ENCODE results near the gene TNFRSF17. TPM values are rescaled to one million over a fixed set of nuclear protein-coding genes. Genes with fewer than 3 reads are reported as not detected.
"Not testable (repeated sequence)": the region's sequence is repeated elsewhere in the genome, so short reads cannot be mapped to it uniquely, and the experiment has no call there.

The TNFRSF17 gene
- total RNA-seq, 1 donor from 2014 or later, result not detected

GRCh38 chr16:11970292-11970691, 5.3 kb downstream of the TNFRSF17 start:
- not testable (repeated sequence) for DNase-seq (ENCODE audit: low spot score)

DNA sequence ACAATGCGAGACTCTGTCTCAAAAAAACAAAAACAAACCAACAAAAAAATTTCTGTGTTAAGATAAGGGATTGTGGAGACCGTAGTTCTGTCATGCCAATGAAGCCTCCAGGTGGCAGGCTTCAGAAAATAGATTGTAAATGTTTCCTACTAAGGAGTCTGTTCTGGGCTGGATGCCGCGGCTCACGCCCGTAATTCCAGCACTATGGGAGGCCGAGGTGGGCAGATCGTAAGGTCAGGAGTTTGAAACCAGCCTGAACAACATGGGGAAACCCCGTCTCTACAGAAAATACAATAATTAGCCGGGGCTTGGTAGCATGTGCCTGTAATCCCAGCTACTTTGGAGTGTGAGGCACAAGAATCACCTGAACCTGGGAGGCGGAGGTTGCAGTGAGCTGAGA, 7.1 kb downstream of the TNFRSF17 start:
- DNase-seq (ENCODE audit: low spot score), result no peak

- DNase-seq (ENCODE audit: low spot score), result no peak
These were observed 8.1 kb downstream of the TNFRSF17 start for GRCh38 chr16:11973070-11973469.

DNA sequence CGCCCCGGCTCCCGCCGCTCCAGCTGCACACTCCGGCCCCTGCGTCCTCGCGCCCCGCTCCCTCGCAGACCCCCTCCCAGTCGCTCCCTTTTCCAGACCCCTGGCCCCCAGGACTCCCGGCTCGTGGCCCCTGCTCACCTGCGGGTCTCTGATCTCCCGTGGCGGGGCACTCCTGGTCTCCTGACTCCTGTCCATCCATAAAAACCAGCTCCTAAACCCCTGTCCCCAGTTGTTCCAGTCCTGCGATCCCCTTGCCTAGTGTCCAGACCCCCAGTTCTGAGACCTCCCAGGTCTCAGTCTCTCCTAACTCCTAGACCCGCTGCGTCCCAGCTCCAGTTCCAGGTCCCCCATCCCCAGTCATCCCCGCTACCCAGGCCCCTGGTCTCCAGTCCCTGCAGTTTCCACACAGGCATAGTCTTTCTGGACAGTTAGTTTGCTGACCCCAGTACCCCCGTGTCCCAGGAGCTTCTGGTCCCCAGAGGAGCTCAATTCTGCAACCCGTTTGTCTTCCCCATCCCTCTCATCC, 11.9 kb downstream of the TNFRSF17 start:
- DNase-seq (ENCODE audit: low spot score), result no peak

DNA sequence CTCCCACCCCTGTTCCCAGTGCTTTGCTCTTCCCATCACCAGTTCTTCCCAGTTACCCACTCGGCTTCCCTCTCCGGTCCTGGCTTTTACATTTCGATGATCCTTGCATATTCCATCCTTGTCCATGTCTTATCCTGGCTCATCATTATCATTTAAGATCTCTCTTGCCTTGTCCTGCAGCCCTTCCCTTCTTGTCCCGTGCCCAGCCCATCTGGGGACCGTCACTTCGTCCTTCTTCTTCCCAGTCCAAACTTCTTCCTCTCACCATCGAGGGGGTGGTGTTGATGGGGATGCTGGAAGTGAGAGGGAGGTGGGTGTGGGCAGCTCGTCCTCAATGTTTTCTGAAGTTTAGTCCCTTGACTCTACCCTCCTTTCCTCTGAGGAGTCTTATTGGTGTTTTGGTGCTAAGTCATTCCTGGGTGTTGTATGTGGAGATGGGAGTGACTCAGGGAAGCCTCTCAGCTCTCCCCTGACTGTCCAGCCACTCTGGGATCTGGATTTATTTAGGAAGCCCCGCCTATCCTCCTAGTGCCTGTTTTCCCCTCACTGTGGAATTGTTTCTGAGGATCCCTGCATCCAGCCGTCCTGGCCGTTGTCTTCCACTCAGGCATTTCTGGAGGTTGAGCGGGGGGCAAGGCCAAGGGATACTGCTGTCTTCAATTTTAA, 12.5 kb downstream of the TNFRSF17 start:
- no peak for DNase-seq (ENCODE audit: low spot score)

- DNase-seq (ENCODE audit: low spot score), result no peak
These were observed 13.1 kb downstream of the TNFRSF17 start for GRCh38 chr16:11978080-11978479.

DNA sequence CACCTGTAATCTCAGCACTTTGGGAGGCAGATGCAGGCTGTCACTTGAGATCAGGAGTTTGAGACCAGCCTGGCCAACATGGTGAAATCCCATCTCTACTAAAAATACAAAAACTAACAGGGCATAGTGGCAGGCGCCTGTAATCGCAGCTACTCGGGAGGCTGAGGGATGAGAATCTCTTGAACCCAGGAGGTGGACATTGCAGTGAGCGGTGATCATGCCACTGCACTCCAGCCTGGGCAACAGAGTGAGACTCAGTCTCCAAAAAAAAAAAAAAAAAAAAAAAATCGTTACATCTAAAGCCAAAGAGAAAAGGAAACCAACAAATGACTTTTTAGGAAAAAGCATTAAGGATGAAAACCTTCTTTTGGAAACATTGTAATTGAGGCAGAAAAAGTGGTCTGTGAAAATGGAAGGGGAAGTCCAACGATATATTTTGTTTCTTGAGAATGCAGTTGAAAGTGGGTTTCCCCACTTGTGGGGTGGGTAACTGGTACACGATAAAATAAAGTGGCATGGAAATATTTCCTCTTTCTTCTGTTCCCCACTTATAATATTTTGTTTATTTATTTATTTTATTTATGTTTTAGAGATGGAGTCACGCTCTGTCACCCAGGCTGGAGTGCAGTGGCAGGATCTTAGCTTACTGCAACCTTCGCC, 14.1 kb downstream of the TNFRSF17 start:
- no peak for DNase-seq (ENCODE audit: low spot score)

- no peak for DNase-seq (ENCODE audit: low spot score)
These were observed 15.3 kb downstream of the TNFRSF17 start for GRCh38 chr16:11980136-11980844.

- DNase-seq (ENCODE audit: low spot score), result no peak
These were observed 20.2 kb downstream of the TNFRSF17 start for GRCh38 chr16:11985250-11985649.

DNA sequence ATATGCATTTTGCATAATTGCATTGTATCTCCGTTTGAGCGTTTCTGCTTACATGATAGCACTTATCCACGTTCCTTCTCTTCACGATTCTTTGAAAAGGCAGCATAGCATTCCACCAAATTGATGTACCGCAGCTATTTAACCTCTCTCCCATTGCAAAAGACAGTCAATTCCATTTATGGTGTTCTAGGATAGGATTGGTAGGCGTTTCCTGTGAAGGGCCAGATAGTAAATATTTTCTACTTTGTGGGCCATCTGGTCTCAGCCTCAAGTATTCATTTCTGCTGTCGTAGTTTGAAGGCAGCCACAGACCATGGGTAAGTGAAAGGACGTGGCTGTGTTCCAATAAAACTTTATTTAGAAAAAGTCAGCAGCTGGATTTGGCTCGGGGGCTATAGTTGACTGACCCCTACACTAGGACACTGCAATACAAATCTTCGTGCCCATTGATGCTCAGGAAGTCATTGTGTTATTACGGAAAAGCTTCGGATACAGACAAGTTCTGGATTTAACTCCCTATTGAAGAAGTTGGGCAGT, 21.6 kb downstream of the TNFRSF17 start:
- no peak for DNase-seq (ENCODE audit: low spot score)

- DNase-seq (ENCODE audit: low spot score), result no peak
These were observed 23.4 kb downstream of the TNFRSF17 start for GRCh38 chr16:11988258-11988978.

DNA sequence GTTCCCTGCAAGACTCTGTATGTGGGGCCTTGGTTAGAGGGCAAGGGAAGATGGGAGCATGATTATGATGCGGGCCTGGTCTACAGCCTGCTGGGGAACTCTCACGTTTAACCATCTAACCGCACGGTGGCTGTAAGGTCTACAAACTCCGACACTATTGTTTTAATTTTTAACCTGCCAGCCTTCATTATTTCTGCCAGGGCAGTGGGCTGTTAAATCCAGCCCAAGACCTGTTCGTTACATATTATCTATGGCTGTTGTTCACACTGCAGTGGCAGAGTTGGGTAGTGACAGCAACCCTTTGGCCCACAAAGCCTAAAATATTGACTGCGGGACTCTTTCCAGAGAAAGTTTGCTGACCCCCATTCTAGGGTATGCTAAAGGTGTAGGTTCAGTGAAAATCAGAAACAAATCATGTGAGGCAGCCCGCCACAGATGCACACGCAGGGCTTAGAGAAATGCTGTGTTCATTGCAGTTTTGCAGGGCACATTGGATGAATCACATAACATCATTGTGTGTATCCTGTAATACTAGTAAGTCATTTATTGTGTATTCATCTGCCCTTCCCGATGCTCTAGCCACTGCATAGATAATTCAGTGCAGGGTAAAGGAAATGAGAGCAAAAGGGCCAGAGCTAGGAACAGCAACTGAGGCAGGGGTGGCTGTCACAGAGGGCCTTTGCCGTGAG, 25.8 kb downstream of the TNFRSF17 start:
- no peak for DNase-seq (ENCODE audit: low spot score)

- no peak for DNase-seq (ENCODE audit: low spot score)
These were observed 27.1 kb downstream of the TNFRSF17 start for GRCh38 chr16:11992008-11992584.

GRCh38 chr16:11992586-11993524, 27.8 kb downstream of the TNFRSF17 start:
- DNase-seq (ENCODE audit: low spot score), result no peak

DNA sequence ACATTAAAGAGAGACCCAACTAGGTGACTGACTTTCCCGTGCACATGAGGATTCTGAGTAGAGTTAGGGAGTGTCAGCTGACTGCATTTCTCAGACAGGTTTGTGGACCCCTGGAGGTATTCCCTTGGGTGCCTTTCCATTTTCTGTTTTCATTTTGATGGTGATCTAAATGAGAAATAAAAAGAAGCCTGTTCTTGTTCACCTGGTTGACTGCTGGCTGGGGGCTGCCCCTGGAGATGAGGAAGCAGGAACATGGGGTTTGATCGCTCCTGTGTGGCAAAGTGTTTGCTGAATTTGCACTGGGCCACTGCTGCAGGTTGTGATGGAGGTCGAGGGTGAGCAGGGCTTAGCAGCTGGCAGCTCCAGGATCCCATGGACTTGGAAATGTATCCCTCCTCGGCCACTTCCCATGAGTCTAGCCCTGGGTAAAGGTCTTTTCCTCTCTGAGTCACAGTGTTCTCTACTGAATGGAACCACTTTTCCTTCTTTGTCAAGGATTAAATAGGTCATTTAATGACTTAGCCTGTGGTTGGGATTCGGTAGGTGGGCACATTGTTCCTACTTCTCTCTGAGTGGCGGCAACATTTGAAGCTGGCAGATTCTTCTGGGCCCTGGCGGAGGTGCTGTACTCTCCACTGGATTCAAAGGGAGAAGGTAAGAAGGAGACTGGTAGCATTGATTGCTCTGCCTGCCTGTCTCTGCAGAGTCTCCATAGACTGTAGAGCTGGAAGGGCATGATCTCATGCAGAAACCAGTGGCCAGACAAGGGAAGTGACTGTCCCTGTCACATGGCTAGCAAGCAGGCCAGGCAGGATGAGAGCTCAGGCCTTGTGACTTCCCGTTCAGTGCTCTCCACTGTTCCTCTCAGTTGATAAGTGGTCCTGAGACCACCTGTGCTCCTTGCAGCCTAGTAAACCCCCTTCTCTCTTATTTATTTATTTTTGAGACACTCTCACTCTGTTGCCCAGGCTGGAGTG, 29.4 kb downstream of the TNFRSF17 start:
- DNase-seq (ENCODE audit: low spot score), result no peak

GRCh38 chr16:11996433-11997330, 31.7 kb downstream of the TNFRSF17 start:
- DNase-seq (ENCODE audit: low spot score), result no peak

DNA sequence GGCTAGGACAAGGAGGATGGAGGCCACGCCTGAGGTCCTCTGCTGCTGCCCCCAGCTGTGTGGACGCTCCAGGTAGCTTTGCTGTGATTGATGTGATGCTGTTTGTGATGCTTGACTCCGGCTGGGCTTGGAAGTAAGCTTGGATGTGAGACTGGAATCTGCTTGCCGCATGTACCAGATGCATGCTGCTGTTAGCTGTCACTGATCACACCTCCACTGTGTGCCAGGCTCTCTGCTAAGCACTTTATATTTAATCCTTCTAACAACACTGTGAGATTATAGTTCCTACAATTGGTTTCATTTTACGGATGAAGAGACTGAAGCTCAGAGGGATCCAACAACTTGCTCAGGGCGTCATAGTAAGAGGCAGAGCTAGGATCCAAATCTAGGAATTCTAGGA, 35.0 kb downstream of the TNFRSF17 start:
- no peak for DNase-seq (ENCODE audit: low spot score)
